SU-DHL-6 (cell line): Measurements from ENCODE around the gene CAMKK1.

Experiments
- H2AFZ ChIP-seq: fragments of 200-600 bp; sonication (generic); 2 replicates; pipeline ENCODE4 v1.6.1; 2014; ENCODE audit warnings: low read depth, mild to moderate bottlenecking, moderate library complexity, mixed read lengths, antibody characterized with exemption, low read length; ENCODE audit not compliant: severe bottlenecking
- H3F3A ChIP-seq: fragments of 200-600 bp; shearing (Covaris generic); 2 replicates; pipeline ENCODE4 v1.6.0; 2016; ENCODE audit warnings: antibody characterized with exemption, mild to moderate bottlenecking; ENCODE audit not compliant: insufficient read depth
- H3K27ac ChIP-seq: fragments of 200-600 bp; sonication (generic); 2 replicates; pipeline ENCODE4 v1.5.1; 2016; ENCODE audit warnings: low read depth, mild to moderate bottlenecking, low read length, moderate library complexity, mixed read lengths
- H3K27me3 ChIP-seq: fragments of 200-600 bp; sonication (generic), shearing (Covaris generic); 2 replicates; pipeline ENCODE4 v1.6.0; 2014; ENCODE audit warnings: mild to moderate bottlenecking, low read length
- H3K36me3 ChIP-seq: fragments of 200-600 bp; sonication (generic); 2 replicates; pipeline ENCODE4 v1.6.1; 2014; ENCODE audit warnings: mild to moderate bottlenecking, low read length, mixed read lengths
- H3K4me2 ChIP-seq: fragments of 300-600, 200-600 bp; shearing (Covaris generic), sonication (generic); 2 replicates; pipeline ENCODE4 v1.6.0; 2014; ENCODE audit warnings: low read length, low read depth, mild to moderate bottlenecking; ENCODE audit not compliant: poor library complexity, severe bottlenecking
- H3K4me3 ChIP-seq: fragments of 200-600 bp; sonication (generic); 2 replicates; pipeline ENCODE4 v1.5.1; 2014; ENCODE audit warnings: antibody characterized with exemption, low read length, mild to moderate bottlenecking, mixed read lengths; ENCODE audit not compliant: insufficient read depth, poor library complexity, severe bottlenecking
- H3K79me2 ChIP-seq: fragments of 200-600 bp; sonication (generic); 2 replicates; pipeline ENCODE4 v1.6.1; 2014; ENCODE audit warnings: mild to moderate bottlenecking, low read length, moderate library complexity; ENCODE audit not compliant: insufficient read depth
- H3K9ac ChIP-seq: fragments of 200-600 bp; sonication (generic); 2 replicates; pipeline ENCODE4 v1.7.0; 2014; ENCODE audit warnings: mild to moderate bottlenecking, low read length
- H3K9me2 ChIP-seq: fragments of 200-600 bp; sonication (generic); replicated peaks from 2 replicates; pipeline ENCODE4 v1.6.1; 2014; ENCODE audit warnings: low read length; ENCODE audit not compliant: insufficient read depth
- H3K9me3 ChIP-seq: fragments of 200-600 bp; sonication (generic); 2 replicates; pipeline ENCODE4 v1.6.1; 2014; ENCODE audit warnings: low read length, mixed read lengths; ENCODE audit not compliant: insufficient read depth
- H4K20me1 ChIP-seq: fragments of 200-600 bp; sonication (generic); 2 replicates; pipeline ENCODE4 v1.6.1; 2014; ENCODE audit warnings: low read depth, mild to moderate bottlenecking, antibody characterized with exemption, low read length, moderate library complexity, mixed read lengths
- EZH2phosphoT487 ChIP-seq: fragments of 200-600 bp; sonication (generic), shearing (Covaris generic); conservative IDR thresholded peaks from 2 replicates; pipeline ENCODE4 v1.6.1; 2018; ENCODE audit warnings: mild to moderate bottlenecking, antibody characterized with exemption, low read length, moderate library complexity, mixed read lengths
- TF ChIP-seq, protein P1 (sequence below): fragments of 200-600 bp; sonication (generic); IDR thresholded peaks from one replicate; pipeline ENCODE4 v1.5.1; 2017; ENCODE audit warnings: antibody characterized with exemption, mild to moderate bottlenecking, low read length, moderate library complexity; ENCODE audit not compliant: insufficient read depth, poor library complexity, severe bottlenecking

CAMKK1 gene

DNA sequence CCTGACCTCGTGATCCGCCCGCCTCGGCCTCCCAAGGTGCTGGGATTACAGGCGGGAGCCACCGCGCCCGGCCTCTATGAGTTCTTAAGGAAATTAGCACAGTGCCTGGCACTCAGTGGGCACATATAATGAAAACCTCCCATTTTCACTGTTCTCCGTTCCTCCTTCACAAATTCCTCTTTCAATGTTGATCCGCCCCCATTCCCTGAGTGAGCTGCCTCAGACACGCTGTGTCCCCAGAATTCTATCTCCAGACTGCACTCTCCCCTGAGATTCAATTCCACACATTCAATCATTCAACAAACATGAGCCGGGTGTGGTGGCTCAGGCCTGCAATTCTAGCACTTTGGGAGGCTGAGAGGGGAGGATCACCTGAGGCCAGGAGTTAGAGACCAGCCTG is 16.4 kb upstream of the CAMKK1 start:
- H3K4me2 ChIP-seq, result no peak overlapping the region

DNA sequence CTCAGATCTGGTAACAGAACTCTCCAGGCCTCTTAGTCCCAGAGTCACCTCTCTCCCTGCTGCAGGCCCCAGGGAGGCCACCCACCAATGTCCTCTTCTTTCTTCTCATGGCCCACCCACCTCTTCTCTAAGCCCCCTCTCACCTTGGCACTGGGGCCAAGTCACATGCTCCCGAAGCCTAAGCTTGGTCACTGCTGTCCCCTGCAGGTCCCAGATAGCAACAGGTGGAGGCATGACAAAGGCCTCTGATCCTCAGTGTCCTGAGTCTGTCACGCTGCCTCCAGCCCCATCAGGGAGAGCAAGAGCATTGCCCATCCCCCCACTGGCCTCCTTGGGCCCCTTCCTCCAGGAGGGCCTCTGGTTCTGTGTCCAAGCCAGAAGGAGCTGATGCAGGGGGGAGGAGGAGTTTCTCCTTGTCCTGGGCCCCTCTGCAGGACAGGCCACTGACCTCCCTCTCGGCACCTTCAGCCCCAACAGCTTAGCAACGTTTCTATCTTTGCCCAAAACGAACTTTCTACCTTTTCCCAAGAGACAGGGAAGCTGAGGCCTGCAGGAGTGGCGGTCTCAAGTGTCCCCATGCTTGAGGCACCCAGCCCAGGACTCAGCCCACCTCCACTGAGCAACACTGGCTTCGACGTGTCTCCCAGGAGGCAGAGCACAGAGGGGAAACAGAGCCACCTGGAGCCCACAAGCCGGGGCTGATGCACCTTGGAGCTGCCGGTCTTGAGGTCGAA is 14.8 kb upstream of the CAMKK1 start:
- H3K27ac ChIP-seq, result no peak overlapping the region
- no peak overlapping the region for H3K4me2 ChIP-seq
- H3F3A ChIP-seq, result peaks cover 10% of the 10 kb centered on the region
- H3K79me2 ChIP-seq, result no peaks in the 10 kb centered on the region
- H2AFZ ChIP-seq, result no peak overlapping the region
- H3K27me3 ChIP-seq, result no peaks in the 10 kb centered on the region
- no peaks in the 10 kb centered on the region for H3K36me3 ChIP-seq
- no peaks in the 10 kb centered on the region for H4K20me1 ChIP-seq
- H3K4me3 ChIP-seq, result no peak overlapping the region
- no peaks in the 10 kb centered on the region for H3K9me2 ChIP-seq
- no peak overlapping the region for H3K9ac ChIP-seq
- TF ChIP-seq, protein P1, sequence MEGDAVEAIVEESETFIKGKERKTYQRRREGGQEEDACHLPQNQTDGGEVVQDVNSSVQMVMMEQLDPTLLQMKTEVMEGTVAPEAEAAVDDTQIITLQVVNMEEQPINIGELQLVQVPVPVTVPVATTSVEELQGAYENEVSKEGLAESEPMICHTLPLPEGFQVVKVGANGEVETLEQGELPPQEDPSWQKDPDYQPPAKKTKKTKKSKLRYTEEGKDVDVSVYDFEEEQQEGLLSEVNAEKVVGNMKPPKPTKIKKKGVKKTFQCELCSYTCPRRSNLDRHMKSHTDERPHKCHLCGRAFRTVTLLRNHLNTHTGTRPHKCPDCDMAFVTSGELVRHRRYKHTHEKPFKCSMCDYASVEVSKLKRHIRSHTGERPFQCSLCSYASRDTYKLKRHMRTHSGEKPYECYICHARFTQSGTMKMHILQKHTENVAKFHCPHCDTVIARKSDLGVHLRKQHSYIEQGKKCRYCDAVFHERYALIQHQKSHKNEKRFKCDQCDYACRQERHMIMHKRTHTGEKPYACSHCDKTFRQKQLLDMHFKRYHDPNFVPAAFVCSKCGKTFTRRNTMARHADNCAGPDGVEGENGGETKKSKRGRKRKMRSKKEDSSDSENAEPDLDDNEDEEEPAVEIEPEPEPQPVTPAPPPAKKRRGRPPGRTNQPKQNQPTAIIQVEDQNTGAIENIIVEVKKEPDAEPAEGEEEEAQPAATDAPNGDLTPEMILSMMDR, result no peak
- TF ChIP-seq EZH2phosphoT487, result no peak
- no peaks in the 10 kb centered on the region for H3K9me3 ChIP-seq

More for the DNA sequence above, 16.4 kb upstream of the CAMKK1 start:
- Histone ChIP-seq H3K4me3 (no peak overlapping the region), H3F3A (peaks cover 10% of the 10 kb centered on the region), H2AFZ (no peak overlapping the region), H3K27me3 (no peaks in the 10 kb centered on the region), H4K20me1 (no peaks in the 10 kb centered on the region), H3K9ac (no peak overlapping the region), H3K9me3 (no peaks in the 10 kb centered on the region), H3K9me2 (no peaks in the 10 kb centered on the region), H3K27ac (no peak overlapping the region), H3K79me2 (no peaks in the 10 kb centered on the region), H3K36me3 (no peaks in the 10 kb centered on the region)
- TF ChIP-seq, protein P1, result no peak

DNA sequence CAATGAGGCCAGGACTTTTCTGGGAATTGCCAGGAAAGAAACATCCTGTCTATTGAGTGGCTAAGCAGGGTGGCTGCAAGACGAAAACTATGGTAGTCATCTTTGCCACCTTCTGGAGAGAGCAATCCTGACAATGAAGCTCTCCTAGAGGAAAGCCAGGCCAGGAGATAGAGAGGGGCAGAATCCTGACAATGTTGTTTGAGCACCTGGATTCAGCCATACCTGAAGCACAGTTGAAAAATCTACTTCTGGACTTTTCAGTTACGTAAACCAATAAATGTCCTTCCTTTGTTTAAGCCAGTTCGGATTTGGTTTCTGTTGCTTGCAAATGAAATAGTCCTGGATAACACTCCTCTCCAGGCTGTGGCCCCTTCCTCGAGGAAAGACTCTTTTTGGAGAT is 14.0 kb upstream of the CAMKK1 start:
- Histone ChIP-seq H3K4me3 (no peak overlapping the region), H2AFZ (no peak overlapping the region), H3K9ac (no peak overlapping the region), H3K79me2 (no peaks in the 10 kb centered on the region), H3K36me3 (no peaks in the 10 kb centered on the region), H4K20me1 (no peaks in the 10 kb centered on the region), H3K27ac (no peak overlapping the region), H3K27me3 (no peaks in the 10 kb centered on the region), H3F3A (peaks cover 8% of the 10 kb centered on the region), H3K9me3 (no peaks in the 10 kb centered on the region), H3K9me2 (no peaks in the 10 kb centered on the region), H3K4me2 (no peak overlapping the region)
- TF ChIP-seq, protein P1, result no peak
- no peak for TF ChIP-seq EZH2phosphoT487
